ENCODE results near the gene ECSIT.

- TF ChIP-seq CTCF (IDR thresholded peaks at IDR 0.05) (no peak), POLR2A (IDR thresholded peaks at IDR 0.05) (no peak)
These were observed 43.6 kb downstream of the ECSIT start for GRCh38 chr19:11485245-11485837.

All from lower leg skin (tissue), 3 donors.